HuH-7 (cell line): ENCODE data around the gene GOLGA8A.
"Not testable (repeated sequence)": the region's sequence is repeated elsewhere in the genome, so short reads cannot be mapped to it uniquely, and the experiment has no call there.

Experiments
- DNase-seq: peaks from one replicate; pipeline ENCODE4 v3.0.0; 2011; ENCODE audit warnings: low spot score

GOLGA8A gene

GRCh38 chr15:34408973-34409372 lies 28.6 kb downstream of the GOLGA8A start:
- not testable (repeated sequence) for DNase-seq

- DNase-seq: not testable (repeated sequence)
These were observed 33.7 kb downstream of the GOLGA8A start for GRCh38 chr15:34403899-34404298.

GRCh38 chr15:34403160-34403598 lies 34.4 kb downstream of the GOLGA8A start:
- DNase-seq: not testable (repeated sequence)

DNA sequence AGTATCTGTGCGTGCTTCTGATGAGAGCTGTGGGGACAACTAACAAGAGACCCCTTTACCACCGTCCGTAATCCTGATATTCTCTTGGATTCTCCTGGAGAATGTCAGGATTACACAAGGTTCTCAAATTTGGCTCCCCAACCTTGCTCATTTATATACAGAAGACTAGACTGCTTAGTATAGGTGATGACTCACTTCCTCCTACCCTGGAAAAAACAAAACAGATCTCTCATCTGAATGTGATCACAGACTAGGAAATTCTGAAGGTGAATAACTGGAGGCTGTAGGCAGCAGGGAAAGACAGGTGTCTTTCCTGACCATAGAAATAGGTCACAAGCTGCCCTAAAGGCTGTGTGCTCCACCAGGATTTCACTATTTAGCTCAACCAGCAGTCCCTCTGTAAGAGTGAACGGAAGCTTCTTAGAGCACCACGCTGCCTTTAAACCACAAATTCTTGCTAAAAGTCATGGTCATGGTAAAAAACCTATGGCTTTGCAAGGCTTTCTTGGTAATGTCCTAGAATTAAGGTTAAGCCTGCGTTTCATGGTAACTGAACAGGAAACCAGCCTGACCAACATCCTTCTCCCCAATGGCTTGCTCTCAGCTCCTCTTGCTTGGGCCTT lies 39.9 kb downstream of the GOLGA8A start:
- not testable (repeated sequence) for DNase-seq

DNA sequence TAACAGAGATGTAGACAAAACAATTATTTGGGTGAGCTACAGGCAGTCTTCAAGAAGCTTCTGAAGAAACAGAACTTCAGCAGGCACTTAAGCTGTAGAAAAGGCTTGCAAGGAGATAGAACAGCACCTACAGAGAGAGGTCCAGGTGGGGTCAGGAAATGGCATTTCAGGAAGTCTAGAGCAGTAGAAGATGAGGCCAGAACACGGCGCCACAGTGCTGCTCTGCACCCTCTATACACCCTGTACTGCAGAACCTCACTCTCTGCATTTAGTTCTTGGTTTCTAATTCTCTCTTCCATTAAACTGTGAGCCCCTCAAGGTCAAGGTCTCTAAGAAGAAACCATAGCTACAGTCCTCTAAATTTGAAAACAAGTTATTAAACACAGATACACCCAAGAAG lies 44.6 kb downstream of the GOLGA8A start:
- DNase-seq: not testable (repeated sequence)

DNA sequence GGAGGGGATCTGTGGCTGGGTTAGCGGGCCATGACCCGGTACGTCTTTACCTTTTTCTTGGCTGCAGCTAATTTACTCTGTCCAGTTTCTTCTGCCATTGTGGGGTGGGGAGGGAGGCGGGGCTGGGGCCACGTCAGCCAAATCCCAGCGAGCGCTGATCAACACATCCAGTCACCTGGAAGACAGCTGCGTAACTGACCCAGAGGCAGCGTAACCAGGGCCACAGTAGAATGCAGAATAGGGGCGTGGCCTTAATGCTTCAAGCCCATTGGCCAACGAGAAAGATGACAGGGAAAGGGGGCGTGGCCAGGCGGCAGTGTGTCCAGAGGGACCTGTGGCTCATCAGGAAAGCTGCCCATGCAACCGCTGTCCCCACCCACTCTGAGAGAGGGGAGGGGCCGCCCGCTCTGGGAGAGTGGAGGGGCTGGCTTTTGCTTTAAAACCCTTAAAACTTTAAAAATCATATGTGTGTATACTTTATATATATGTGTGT lies 48.0 kb downstream of the GOLGA8A start:
- not testable (repeated sequence) for DNase-seq
